OCI-LY7 (cell line): ENCODE measurements around the gene PTPRT. TPM values are rescaled to one million over a fixed set of nuclear protein-coding genes. Genes with fewer than 3 reads are reported as not detected.

Experiments used
- BruUV-seq: library from RNA; stranded (reverse); fragments of 400-500 nt; replicated peaks from 2 replicates; lab custom pipeline; 2021; lab: Mats Ljungman, UMichigan
- CTCF ChIA-PET: fragments of 300-600 bp; sonication (Branson Sonifier 250); formaldehyde crosslinking; loops from one replicate; lab custom pipeline; 2022; ENCODE audit warnings: antibody characterized with exemption; ENCODE audit not compliant: unreplicated experiment; lab: Charles Lee
- POLR2A ChIA-PET: fragments of 300-600 bp; sonication (Branson Sonifier 250); formaldehyde crosslinking; loops from one replicate; lab custom pipeline; 2022; ENCODE audit warnings: antibody characterized with exemption; lab: Charles Lee
- DNase-seq: peaks from one replicate; pipeline ENCODE4 v3.0.0-alpha.2; 2015; ENCODE audit warnings: low spot score
- H2AFZ ChIP-seq: fragments of 200-600 bp; sonication (generic), shearing (Covaris generic); 2 replicates; pipeline ENCODE4 v1.6.1; 2014; ENCODE audit warnings: mild to moderate bottlenecking, antibody characterized with exemption, low read length, moderate library complexity
- H3K27ac ChIP-seq: fragments of 200-600 bp; sonication (generic); 2 replicates; pipeline ENCODE4 v1.5.1; 2014; ENCODE audit warnings: mixed run types, low read depth, mild to moderate bottlenecking, moderate library complexity, low read length, inconsistent platforms; ENCODE audit not compliant: poor library complexity, severe bottlenecking
- H3K36me3 ChIP-seq: fragments of 200-600 bp; sonication (generic); 2 replicates; pipeline ENCODE4 v1.6.1; 2014; ENCODE audit warnings: mild to moderate bottlenecking, antibody characterized with exemption, low read length, moderate library complexity, mixed read lengths; ENCODE audit not compliant: insufficient read depth
- H3K4me1 ChIP-seq: fragments of 200-600 bp; sonication (generic); 2 replicates; pipeline ENCODE4 v1.5.1; 2014; ENCODE audit warnings: mild to moderate bottlenecking, low read length; ENCODE audit not compliant: insufficient read depth, poor library complexity, severe bottlenecking
- H3K4me2 ChIP-seq: fragments of 200-600 bp; sonication (generic); 2 replicates; pipeline ENCODE4 v1.6.1; 2014; ENCODE audit warnings: mild to moderate bottlenecking, low read length
- H3K4me3 ChIP-seq: fragments of 200-600 bp; sonication (generic); 2 replicates; pipeline ENCODE4 v1.5.1; 2014; ENCODE audit warnings: mild to moderate bottlenecking, low read depth, low read length; ENCODE audit not compliant: poor library complexity, severe bottlenecking
- H3K79me2 ChIP-seq: fragments of 200-600 bp; sonication (generic); 2 replicates; pipeline ENCODE4 v1.6.1; 2016; ENCODE audit warnings: low read depth, mild to moderate bottlenecking, low read length, moderate library complexity, mixed read lengths; ENCODE audit not compliant: insufficient read depth
- H3K9me2 ChIP-seq: fragments of 200-600 bp; sonication (generic); 2 replicates; pipeline ENCODE4 v1.6.1; 2016; ENCODE audit warnings: mild to moderate bottlenecking, low read length, mixed read lengths; ENCODE audit not compliant: insufficient read depth
- H3K9me3 ChIP-seq: fragments of 200-600 bp; sonication (generic); 2 replicates; pipeline ENCODE4 v1.6.1; 2014; ENCODE audit warnings: mild to moderate bottlenecking, mixed run types, low read length, mixed read lengths
- H4K20me1 ChIP-seq: fragments of 200-600 bp; sonication (generic); 2 replicates; pipeline ENCODE4 v1.6.1; 2014; ENCODE audit warnings: mild to moderate bottlenecking, antibody characterized with exemption, low read length, moderate library complexity, mixed read lengths; ENCODE audit not compliant: insufficient read depth
- CTCF ChIP-seq: fragments of 200-600 bp; sonication (generic); conservative IDR thresholded peaks from 2 replicates; pipeline ENCODE4 v1.5.1; 2014; ENCODE audit warnings: mild to moderate bottlenecking, antibody characterized with exemption, low read length, moderate library complexity, mixed read lengths
- EZH2phosphoT487 ChIP-seq: fragments of 200-600 bp; sonication (generic); IDR thresholded peaks from 2 replicates; pipeline ENCODE4 v1.6.1; 2018; ENCODE audit warnings: low read depth, borderline replicate concordance, mild to moderate bottlenecking, mixed run types, antibody characterized with exemption, low read length, moderate library complexity, mixed read lengths
- intact Hi-C: fragments of 100-400 bp; cut with micrococcal nuclease; formaldehyde crosslinking; loops from one replicate; pipeline ENCODE4 v1.10.0; 2022; ENCODE audit not compliant: unreplicated experiment
- total RNA-seq, 2 experiments: library from RNA; depleted of rRNA in 1 of 2; stranded (reverse); fragments of >200 nt in 1 of 2; shearing (Covaris generic) in 1 of 2; gene quantifications; 2 replicates each; pipeline ENCODE4 v1.2.3, GENCODE V29; 2014 to 2022

PTPRT gene
- total RNA-seq, 2 experiments from 2014 or later, result not detected

DNA sequence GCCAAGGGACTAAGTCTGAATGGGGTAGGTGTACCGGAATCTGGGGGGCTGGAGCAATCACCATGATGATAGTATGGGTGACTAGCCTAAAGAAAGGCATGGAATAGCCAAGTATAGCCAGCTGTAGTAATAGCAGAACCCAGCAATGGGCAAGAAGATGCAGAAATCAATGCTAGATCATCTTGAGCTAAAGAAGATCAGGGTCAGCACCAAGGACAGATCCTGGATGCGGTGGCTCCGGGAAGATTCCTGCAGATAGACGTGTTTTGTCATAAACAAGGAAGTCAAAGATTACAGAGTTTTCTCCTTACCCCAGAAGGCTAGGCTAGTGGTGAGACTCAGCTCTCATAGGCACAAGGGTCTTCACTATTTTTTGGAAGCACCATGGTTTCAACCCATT lies 1009.9 kb downstream of the PTPRT start:
- DNase-seq, result no peak
- H3K4me2 ChIP-seq, result no peak overlapping the region
- H3K4me3 ChIP-seq, result no peak overlapping the region
- ChIA-PET CTCF (no interaction called here), POLR2A (interaction anchor here (0.6 kb wide), 1 partner anchor 492 kb away, joined by 3 read pairs; no protein-coding TSS in a partner anchor)
- H3K4me1 ChIP-seq, result no peaks in the 10 kb centered on the region
- no peaks in the 10 kb centered on the region for H4K20me1 ChIP-seq
- intact Hi-C loops, result no loop called here
- H3K9me2 ChIP-seq, result no peaks in the 10 kb centered on the region
- no peaks in the 10 kb centered on the region for H3K79me2 ChIP-seq
- H3K27ac ChIP-seq, result no peak overlapping the region
- no TSS peak for BruUV-seq
- no peaks in the 10 kb centered on the region for H3K36me3 ChIP-seq
- H3K9me3 ChIP-seq, result no peaks in the 10 kb centered on the region
- TF ChIP-seq EZH2phosphoT487, result no peak
- no peak for TF ChIP-seq CTCF
- H2AFZ ChIP-seq, result no peak overlapping the region

GRCh38 chr20:42173440-42173839 lies 1016.3 kb downstream of the PTPRT start:
- no peak for TF ChIP-seq EZH2phosphoT487
- TF ChIP-seq CTCF, result no peak
- no TSS peak for BruUV-seq
- Histone ChIP-seq H4K20me1 (no peaks in the 10 kb centered on the region), H3K4me3 (no peak overlapping the region), H2AFZ (no peak overlapping the region), H3K9me2 (no peaks in the 10 kb centered on the region), H3K9me3 (no peaks in the 10 kb centered on the region), H3K79me2 (no peaks in the 10 kb centered on the region), H3K27ac (no peak overlapping the region), H3K4me2 (no peak overlapping the region), H3K36me3 (no peaks in the 10 kb centered on the region), H3K4me1 (no peaks in the 10 kb centered on the region)
- no peak for DNase-seq
- CTCF ChIA-PET, result no interaction called here
- intact Hi-C loops, result no loop called here
- POLR2A ChIA-PET, result no interaction called here

DNA sequence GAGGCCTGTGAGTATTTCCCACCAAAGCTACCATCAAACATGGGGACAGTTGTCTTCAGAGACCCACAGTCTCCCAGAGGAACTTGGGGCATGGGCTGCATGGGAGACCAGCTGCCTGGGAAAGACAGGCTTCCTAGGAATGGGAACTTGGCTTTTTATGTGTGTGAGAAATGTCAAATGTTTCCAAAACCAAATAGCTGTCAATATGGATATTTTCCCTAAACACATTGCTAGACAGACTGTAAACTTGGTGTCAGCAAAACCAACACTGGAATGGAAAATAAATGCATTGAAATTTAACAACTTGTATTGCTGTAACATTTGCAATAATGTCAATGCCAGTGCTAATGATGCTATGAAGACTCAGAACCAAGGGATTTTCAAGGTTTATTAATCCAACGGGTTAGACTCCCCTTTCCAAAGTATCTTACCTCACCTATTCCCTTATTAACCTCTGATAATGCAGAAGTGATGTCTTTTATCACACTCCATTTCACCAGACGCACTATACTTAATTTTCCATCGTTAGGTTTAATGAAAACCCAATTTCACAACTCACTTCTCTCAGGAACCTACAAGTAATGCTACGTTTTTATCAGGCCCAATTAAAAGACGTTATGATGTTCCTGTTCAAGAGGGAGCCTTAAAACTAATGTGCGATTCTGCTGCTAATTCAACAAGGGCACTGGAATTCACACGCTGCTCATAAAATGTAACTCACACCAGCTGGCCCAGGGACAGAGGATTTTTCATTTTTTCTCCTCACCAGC lies 1025.4 kb downstream of the PTPRT start:
- Histone ChIP-seq H2AFZ (no peak overlapping the region), H3K36me3 (no peaks in the 10 kb centered on the region), H3K27ac (no peak overlapping the region), H3K4me2 (no peak overlapping the region), H3K9me2 (no peaks in the 10 kb centered on the region), H3K79me2 (no peaks in the 10 kb centered on the region), H3K4me1 (no peaks in the 10 kb centered on the region), H4K20me1 (no peaks in the 10 kb centered on the region), H3K9me3 (no peaks in the 10 kb centered on the region), H3K4me3 (no peak overlapping the region)
- no TSS peak for BruUV-seq
- no peak for DNase-seq
- CTCF ChIA-PET, result no interaction called here
- TF ChIP-seq CTCF (no peak), EZH2phosphoT487 (no peak)
- POLR2A ChIA-PET, result no interaction called here
- intact Hi-C loops, result no loop called here
